ENCODE data around the gene GFOD1. TPM values are rescaled to one million over a fixed set of nuclear protein-coding genes. Genes with fewer than 3 reads are reported as not detected.

Gene GFOD1
- polyA plus RNA-seq, 2 of the 4 experiments (the other 2 are of a cell fraction), result 2.7 to 3.5 TPM

GRCh38 chr6:13504611-13505344 is 17.4 kb upstream of the GFOD1 start:
- FAIRE-seq, result no peak
- ATAC-seq, result no peak
- 75% methylated on average over 5 of the region's 5 CpGs for WGBS (ENCODE audit: missing lambda C conversion rate)
- H3K4me2 ChIP-seq, result no peak overlapping the region
- H3K4me3 ChIP-seq, result no peak overlapping the region
- no peaks in the 10 kb centered on the region for H3K4me1 ChIP-seq
- ChIA-PET CTCF (no interaction called here), POLR2A (no interaction called here)
- no peak for DNase-seq (ENCODE audit: low read depth in 1 of 2, low spot score in 1 of 2)
- TF ChIP-seq RCOR1 (IDR thresholded peaks at IDR 0.05; ENCODE audit: low read depth, low read length), result no peak
- no peak for TF ChIP-seq GATA3 (IDR thresholded peaks at IDR 0.05; ENCODE audit: borderline replicate concordance)
- TF ChIP-seq HES2 (IDR thresholded peaks at IDR 0.05), result no peak
- TF ChIP-seq BCL3 (IDR thresholded peaks at IDR 0.05), result no peak
- TF ChIP-seq NPAS2 (CRISPR knock-in tag; IDR thresholded peaks at IDR 0.05; ENCODE audit: borderline replicate concordance), result no peak
- H3K27ac ChIP-seq, result no peak overlapping the region
- no peaks in the 10 kb centered on the region for H3K9me3 ChIP-seq

GRCh38 chr6:13500915-13501314 is 13.5 kb upstream of the GFOD1 start:
- no peak for TF ChIP-seq MAX (IDR thresholded peaks at IDR 0.05)
- TF ChIP-seq CBX8 (IDR thresholded peaks at IDR 0.05), result no peak
- TF ChIP-seq JUNB (IDR thresholded peaks at IDR 0.05), result no peak
- no peak for TF ChIP-seq HES2 (IDR thresholded peaks at IDR 0.05)
- TF ChIP-seq BCL3 (IDR thresholded peaks at IDR 0.05), result no peak
- no peak for TF ChIP-seq TP53 (CRISPR knock-in tag; IDR thresholded peaks at IDR 0.05)
- no peak for TF ChIP-seq CHD4 (IDR thresholded peaks at IDR 0.05; ENCODE audit: borderline replicate concordance)
- no peak for TF ChIP-seq FOSL2 (IDR thresholded peaks at IDR 0.05)
- no peak for TF ChIP-seq FOSL2 (CRISPR knock-in tag; IDR thresholded peaks at IDR 0.05)
- TF ChIP-seq MAZ (IDR thresholded peaks at IDR 0.05; ENCODE audit: borderline replicate concordance, low read depth, low read length), result no peak
- no peak for TF ChIP-seq NPAS2 (CRISPR knock-in tag; IDR thresholded peaks at IDR 0.05; ENCODE audit: borderline replicate concordance)
- no peak for TF ChIP-seq ELK1 (IDR thresholded peaks at IDR 0.05; ENCODE audit: low read depth, low read length)
- TF ChIP-seq CHD2 (IDR thresholded peaks at IDR 0.05; ENCODE audit: low read length, partially characterized antibody), result no peak
- TF ChIP-seq CEBPB (IDR thresholded peaks at IDR 0.05), result no peak
- Histone ChIP-seq H3K9me3 (no peaks in the 10 kb centered on the region), H3K4me3 (no peak overlapping the region), H3K4me1 (peaks cover 9% of the 10 kb centered on the region; the same call in 2 of the 3 replicates), H3K27ac (no peak overlapping the region), H3K4me2 (no peak overlapping the region)
- POLR2A ChIA-PET, result no interaction called here
- no peak for DNase-seq (ENCODE audit: low read depth in 1 of 2, low spot score in 1 of 2)
- CTCF ChIA-PET, result no interaction called here
- WGBS (ENCODE audit: missing lambda C conversion rate), result 57% methylated on average over 3 of the region's 3 CpGs
- ATAC-seq, result no peak
- no peak for FAIRE-seq

- no peak overlapping the region for H3K4me3 ChIP-seq
- H3K9me3 ChIP-seq, result no peaks in the 10 kb centered on the region
- WGBS (ENCODE audit: missing lambda C conversion rate), result 40% methylated on average over 1 of the region's 1 CpG
- no peak overlapping the region for H3K27ac ChIP-seq
- CTCF ChIA-PET, result interaction anchor here (0.6 kb wide), 1 partner anchor 874 kb away, joined by 4 read pairs; no protein-coding TSS in a partner anchor
- H3K4me1 ChIP-seq, result peaks cover 9% of the 10 kb centered on the region; the same call in 2 of the 3 replicates
- no peak overlapping the region for H3K4me2 ChIP-seq
- DNase-seq (ENCODE audit: low read depth in 1 of 2, low spot score in 1 of 2), result no peak
- FAIRE-seq, result no peak
- TF ChIP-seq TP53 (CRISPR knock-in tag; IDR thresholded peaks at IDR 0.05), result no peak
- TF ChIP-seq ESRRA (IDR thresholded peaks at IDR 0.05; ENCODE audit: borderline replicate concordance, low read length), result no peak
- TF ChIP-seq HES2 (IDR thresholded peaks at IDR 0.05), result no peak
- TF ChIP-seq HEYL (CRISPR knock-in tag; IDR thresholded peaks at IDR 0.05), result no peak
- TF ChIP-seq MAFK (IDR thresholded peaks at IDR 0.05; ENCODE audit: partially characterized antibody), result no peak
- no peak for TF ChIP-seq FOSB (CRISPR knock-in tag; IDR thresholded peaks at IDR 0.05)
- no peak for TF ChIP-seq FOSL2 (IDR thresholded peaks at IDR 0.05)
- no peak for TF ChIP-seq FOSL2 (CRISPR knock-in tag; IDR thresholded peaks at IDR 0.05)
- no peak for TF ChIP-seq RAD21 (conservative IDR thresholded peaks at IDR 0.05 in 1 of 2, IDR thresholded peaks at IDR 0.05 in 1 of 2)
- TF ChIP-seq CEBPB (IDR thresholded peaks at IDR 0.05), result no peak
- ATAC-seq, result no peak
- POLR2A ChIA-PET, result no interaction called here
These were observed 12.9 kb upstream of the GFOD1 start for GRCh38 chr6:13500264-13500663.

Measured in A549 (cell line).